Measurements from ENCODE around the gene COL4A2.
A peak's percentile ranks its signal among the peaks of the same experiment; 100 is the strongest.

COL4A2 gene

GRCh38 chr13:110398564-110399507, 91.8 kb downstream of the COL4A2 start:
- no peak for DNase-seq (ENCODE audit: low read depth in 1 of 2, low spot score in 1 of 2)

GRCh38 chr13:110399801-110400200, 92.7 kb downstream of the COL4A2 start:
- no peak for DNase-seq (ENCODE audit: low read depth in 1 of 2, low spot score in 1 of 2)

GRCh38 chr13:110400786-110401533, 93.9 kb downstream of the COL4A2 start:
- no peak for DNase-seq (ENCODE audit: low read depth in 1 of 2, low spot score in 1 of 2)

GRCh38 chr13:110402299-110403069, 95.4 kb downstream of the COL4A2 start:
- DNase-seq (ENCODE audit: low read depth in 1 of 2, low spot score in 1 of 2) = no peak

GRCh38 chr13:110403315-110403714, 96.2 kb downstream of the COL4A2 start:
- DNase-seq (ENCODE audit: low read depth in 1 of 2, low spot score in 1 of 2) = no peak

- DNase-seq (ENCODE audit: low read depth in 1 of 2, low spot score in 1 of 2) = no peak
Measured at GRCh38 chr13:110403721-110404120, 96.6 kb downstream of the COL4A2 start.

GRCh38 chr13:110404321-110404720, 97.2 kb downstream of the COL4A2 start:
- DNase-seq (ENCODE audit: low read depth in 1 of 2, low spot score in 1 of 2) = no peak

- DNase-seq (ENCODE audit: low read depth in 1 of 2, low spot score in 1 of 2) = no peak
Measured at GRCh38 chr13:110405597-110406450, 98.7 kb downstream of the COL4A2 start.

- no peak for DNase-seq (ENCODE audit: low read depth in 1 of 2, low spot score in 1 of 2)
Measured at GRCh38 chr13:110407021-110407420, 99.9 kb downstream of the COL4A2 start.

GRCh38 chr13:110407531-110407930, 100.4 kb downstream of the COL4A2 start:
- no peak for DNase-seq (ENCODE audit: low read depth in 1 of 2, low spot score in 1 of 2)

GRCh38 chr13:110408286-110408685, 101.2 kb downstream of the COL4A2 start:
- DNase-seq (ENCODE audit: low read depth in 1 of 2, low spot score in 1 of 2) = no peak

- DNase-seq (ENCODE audit: low read depth in 1 of 2, low spot score in 1 of 2) = no peak
Measured at GRCh38 chr13:110409581-110409992, 102.5 kb downstream of the COL4A2 start.

- no peak for DNase-seq (ENCODE audit: low read depth in 1 of 2, low spot score in 1 of 2)
Measured at GRCh38 chr13:110410000-110410399, 102.9 kb downstream of the COL4A2 start.

- no peak for DNase-seq (ENCODE audit: low read depth in 1 of 2, low spot score in 1 of 2)
Measured at GRCh38 chr13:110410936-110411687, 104.0 kb downstream of the COL4A2 start.

- no peak for DNase-seq (ENCODE audit: low read depth in 1 of 2, low spot score in 1 of 2)
Measured at GRCh38 chr13:110411688-110412059, 104.6 kb downstream of the COL4A2 start.

GRCh38 chr13:110412132-110412914, 105.2 kb downstream of the COL4A2 start:
- peak; percentile 42 to 53 for DNase-seq (ENCODE audit: low read depth in 1 of 2, low spot score in 1 of 2)

GRCh38 chr13:110413016-110413675, 106.1 kb downstream of the COL4A2 start:
- no peak for DNase-seq (ENCODE audit: low read depth in 1 of 2, low spot score in 1 of 2)

- no peak for DNase-seq (ENCODE audit: low read depth in 1 of 2, low spot score in 1 of 2)
Measured at GRCh38 chr13:110413676-110414040, 106.6 kb downstream of the COL4A2 start.

GRCh38 chr13:110414283-110414682, 107.2 kb downstream of the COL4A2 start:
- DNase-seq (ENCODE audit: low read depth in 1 of 2, low spot score in 1 of 2) = no peak
